Measurements from ENCODE around the gene ODF2.
A peak's percentile ranks its signal among the peaks of the same experiment; 100 is the strongest.
"Not testable (repeated sequence)": the region's sequence is repeated elsewhere in the genome, so short reads cannot be mapped to it uniquely, and the experiment has no call there.

Gene ODF2

GRCh38 chr9:128455849-128456612 is at the start of gene ODF2:
TSS of gene ODF2 (plus strand) at chr9:128456006. CDS start at chr9:128456092, 86 bp downstream.
- DNase-seq, result peak; percentile 40

GRCh38 chr9:128406848-128407391 is 48.9 kb upstream of the ODF2 start:
- DNase-seq, result no peak

- DNase-seq, result no peak
Observed at GRCh38 chr9:128408963-128409431, 46.8 kb upstream of the ODF2 start.

DNA sequence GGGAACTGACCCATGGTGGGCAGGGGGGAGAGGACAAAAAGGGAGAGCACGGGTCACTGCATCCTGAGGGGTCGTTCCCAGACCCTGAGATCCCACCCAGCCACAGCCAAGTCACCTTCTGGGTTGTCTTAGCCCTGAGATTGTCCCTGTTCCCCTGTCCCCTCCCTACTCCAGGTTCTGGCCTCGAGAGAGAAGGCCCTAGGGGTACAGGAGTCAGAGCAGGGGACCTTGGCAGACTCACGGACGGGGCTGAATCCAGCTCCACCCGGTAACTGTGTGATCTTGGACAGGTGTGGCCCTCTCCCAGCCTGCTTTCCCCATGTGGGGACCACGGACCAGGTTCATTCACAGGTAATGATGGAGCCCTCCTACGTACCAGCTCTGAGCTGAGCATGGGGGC is 46.4 kb upstream of the ODF2 start:
- DNase-seq, result no peak

DNA sequence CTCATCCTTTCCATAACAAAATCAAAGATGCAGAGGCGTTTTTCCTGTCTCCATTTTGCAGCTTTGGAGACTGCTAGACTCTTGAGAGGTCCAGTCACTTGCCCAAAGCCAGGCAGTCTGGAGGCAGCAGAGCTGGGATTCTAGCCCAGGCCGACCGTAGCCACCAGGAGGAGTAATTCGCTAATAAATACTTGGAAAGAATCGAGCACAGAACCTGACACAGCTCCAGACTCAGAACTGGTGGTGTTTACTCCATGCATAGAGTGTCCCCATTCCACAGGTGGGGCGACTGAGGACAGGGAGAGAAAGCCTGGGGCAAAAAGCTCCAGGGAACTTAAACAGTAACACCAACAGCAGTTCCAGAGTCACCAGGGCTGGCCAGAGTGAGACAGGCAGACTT is 45.8 kb upstream of the ODF2 start:
- DNase-seq, result no peak

DNA sequence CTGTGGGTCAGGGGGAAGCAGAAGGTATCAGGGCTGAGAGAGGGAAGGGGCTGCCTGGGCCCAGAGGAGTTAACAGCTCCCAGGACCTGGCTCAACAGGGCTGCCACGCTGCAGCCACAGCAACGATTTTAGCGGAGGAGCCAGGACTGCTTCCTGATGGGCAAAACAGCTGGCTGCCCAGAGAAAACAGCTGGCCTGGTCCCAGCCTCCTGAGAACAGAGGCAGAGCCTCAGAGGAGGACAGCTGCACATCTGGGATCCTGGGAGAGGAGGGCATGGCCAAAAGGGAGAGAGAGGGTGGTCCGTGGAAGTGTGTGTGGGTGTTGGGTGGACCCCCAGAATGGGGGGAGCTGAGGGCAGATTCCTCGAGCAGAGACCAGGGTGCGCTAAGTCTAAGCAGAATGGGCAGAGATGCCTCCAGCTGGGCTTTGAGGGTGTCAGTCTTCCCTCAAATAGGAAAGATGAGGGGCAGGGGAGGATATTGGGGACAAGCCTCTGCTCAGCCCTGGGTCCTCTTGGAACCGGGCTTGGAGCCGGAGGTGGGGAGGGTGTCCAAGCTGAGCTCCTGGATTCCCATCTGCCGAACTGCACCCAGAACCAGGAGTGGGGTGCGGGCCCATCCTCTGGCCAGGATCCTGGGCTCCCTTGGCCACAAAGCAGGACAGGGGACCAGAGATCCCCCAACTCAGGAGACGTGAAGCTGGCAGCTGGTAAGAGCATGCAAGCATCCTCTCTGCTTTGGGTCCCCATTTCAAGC is 44.3 kb upstream of the ODF2 start:
- no peak for DNase-seq

DNA sequence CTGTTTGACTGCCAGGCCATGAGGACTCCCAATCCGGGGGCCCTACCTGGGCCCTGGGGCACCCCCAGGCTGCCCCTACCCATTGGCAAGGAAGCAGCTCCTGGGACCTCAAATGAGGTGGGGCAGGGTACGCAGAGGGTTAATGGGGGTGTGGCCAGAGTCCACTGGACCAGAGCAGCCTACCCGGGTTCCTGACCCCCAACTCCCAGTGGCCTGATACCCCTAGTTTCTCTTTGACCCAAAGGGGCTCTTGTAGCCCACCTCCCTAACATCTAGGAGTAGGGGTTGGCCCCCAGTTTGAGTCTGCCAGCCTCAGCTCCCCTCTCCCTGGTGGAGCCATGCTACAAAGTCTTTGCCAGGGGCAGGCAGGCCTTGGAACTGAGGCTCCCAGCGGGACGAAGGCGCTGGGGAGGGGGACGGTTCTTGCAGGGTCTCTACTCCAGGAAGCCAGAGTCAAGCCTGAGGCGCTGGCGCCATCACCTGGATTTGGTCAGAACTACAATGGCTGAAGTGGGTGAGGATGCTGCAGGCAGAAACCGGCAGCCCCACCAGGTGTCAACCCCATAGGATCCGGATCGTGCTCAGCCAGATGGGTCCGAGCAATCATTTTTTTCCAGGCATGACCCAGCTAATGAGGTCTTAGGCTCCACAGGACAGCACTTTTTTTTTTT is 43.6 kb upstream of the ODF2 start:
- DNase-seq, result no peak

DNA sequence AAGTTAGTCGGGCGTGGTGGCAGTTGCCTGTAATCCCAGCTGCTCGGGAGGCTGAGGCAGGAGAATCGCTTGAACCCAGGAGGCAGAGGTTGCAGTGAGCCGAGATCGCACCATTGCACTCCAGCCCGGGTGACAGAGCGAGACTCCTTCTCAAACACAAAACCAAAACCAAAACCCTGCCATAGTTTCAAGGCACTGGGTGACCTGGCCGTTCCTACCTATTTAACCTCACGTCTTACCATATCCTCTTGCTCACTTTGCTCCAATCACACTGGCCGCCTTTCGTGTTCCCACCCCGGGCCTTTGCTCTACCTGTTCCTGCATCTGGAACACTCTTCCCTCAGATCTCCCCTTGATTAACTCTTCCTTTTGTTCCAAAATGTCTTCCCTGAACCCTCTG is 42.1 kb upstream of the ODF2 start:
- not testable (repeated sequence) for DNase-seq

GRCh38 chr9:128414461-128414860 is 41.3 kb upstream of the ODF2 start:
- DNase-seq, result no peak

DNA sequence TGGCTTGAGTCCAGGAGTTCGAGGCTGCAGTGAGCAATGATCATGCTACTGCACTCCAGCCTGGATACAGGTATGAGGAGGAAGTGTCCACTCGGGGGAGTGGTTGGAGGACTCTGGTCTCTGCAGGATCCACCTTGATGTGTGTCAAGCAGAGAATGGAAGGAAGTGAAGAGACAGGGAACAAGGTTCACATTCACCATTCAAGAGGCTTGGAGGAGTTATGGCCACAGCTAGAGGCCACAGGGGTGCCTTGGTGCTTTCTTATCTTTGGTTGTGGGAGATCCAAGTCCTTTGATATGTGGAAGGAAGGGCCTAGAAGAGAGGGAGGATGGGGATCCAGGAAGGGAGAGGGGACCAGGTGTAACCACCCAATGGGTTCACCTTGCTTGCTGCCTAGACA is 40.5 kb upstream of the ODF2 start:
- DNase-seq, result no peak

GRCh38 chr9:128416014-128416413 is 39.8 kb upstream of the ODF2 start:
- no peak for DNase-seq

DNA sequence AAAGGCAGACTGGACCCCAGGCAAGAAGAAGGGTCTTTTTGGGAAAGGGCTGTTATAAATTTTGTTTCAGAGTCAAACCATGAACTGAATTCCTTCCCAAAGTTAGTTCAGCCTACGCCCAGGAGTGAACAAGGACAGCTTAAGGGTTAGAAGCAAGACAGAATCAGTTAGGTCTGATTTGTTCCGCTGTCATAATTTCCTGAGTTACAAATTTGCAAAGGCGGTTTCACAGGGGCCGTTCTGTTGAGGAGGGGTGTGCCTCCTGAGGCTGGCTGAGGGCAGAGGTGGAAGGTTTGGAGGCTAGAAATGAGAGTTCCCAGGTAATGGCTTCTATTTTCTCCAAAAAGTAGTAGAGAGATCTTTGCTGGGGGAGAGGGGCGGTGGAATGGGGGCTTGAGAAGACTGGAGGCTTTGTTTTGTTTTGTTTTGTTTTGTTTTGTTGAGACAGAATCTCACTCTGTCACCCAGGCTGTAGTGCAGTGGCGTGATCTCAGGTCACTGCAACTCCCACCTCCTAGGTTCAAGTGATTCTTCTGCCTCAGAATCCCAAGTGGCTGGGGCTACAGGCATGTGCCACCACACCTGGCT is 39.3 kb upstream of the ODF2 start:
- DNase-seq, result no peak

DNA sequence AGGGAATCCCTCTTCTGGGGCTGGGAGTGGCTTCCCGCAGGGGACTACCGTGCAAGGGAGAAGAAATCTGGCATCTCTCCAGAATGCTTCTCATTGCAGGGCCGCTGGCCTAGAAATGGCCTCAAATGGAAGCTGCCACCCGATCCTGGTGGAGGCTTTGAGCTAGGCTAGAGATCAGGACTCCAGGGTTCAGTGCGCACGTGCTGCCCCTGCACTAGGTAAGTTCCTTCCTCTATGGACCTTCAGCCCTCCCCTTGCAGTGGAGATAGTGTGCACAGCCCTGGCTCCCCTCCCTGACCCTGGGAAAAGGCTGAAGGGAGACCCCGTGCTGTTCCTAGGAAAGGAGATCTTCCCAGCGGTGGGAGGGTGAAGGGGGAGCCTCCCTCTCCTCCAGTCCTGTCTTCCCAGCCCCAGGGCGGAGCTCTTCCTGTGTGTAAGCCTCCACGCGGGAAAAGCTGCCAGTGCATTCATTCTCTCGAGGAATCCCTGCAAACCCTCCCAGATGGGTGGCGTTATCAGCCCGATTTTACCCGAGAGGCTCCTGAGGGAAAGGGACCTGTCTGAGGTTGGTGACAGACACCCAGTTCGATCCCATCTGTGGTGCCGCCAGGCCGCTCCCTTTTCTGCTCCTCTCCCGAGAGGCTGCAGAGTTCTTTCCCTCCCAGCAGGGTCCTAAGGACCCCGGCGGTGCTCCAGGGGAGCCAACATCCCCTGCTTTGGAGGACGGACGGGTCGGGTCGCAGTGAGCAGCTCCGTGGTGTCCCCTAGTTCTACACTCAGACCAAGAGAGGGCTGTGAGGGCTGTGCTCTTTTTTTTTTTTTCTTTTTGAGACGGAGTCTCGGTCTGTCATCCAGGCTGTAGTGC is 36.5 kb upstream of the ODF2 start:
- DNase-seq, result no peak

DNA sequence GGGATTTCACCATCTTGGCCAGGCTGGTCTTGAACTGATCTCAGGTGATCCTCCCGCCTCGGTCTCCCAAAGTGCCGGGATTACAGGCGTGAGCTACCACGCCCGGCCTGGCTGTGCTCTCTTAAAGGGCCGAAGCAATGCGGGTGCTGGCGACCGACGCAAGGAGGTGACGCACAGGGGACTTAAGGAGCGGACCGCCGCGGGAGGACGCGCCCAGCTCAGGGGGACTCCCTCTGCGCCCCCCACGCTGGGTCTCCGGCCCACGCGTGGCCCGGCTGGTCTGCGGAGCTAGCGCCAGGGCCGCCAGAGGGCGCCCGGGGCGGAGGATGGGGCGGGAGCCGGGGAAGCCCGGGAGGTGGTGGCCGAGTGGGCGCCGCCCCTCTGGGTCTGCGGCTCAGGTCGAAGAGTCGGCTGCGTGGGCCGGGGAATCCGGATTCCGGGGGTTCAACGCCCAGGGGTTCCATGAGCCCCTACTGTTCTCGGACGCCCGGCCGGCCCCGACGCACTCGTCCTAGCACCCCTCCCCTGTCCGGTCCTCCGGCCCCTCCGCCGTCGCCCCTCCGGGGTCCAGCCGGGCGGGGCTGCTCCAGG is 35.7 kb upstream of the ODF2 start:
- DNase-seq, result no peak

DNA sequence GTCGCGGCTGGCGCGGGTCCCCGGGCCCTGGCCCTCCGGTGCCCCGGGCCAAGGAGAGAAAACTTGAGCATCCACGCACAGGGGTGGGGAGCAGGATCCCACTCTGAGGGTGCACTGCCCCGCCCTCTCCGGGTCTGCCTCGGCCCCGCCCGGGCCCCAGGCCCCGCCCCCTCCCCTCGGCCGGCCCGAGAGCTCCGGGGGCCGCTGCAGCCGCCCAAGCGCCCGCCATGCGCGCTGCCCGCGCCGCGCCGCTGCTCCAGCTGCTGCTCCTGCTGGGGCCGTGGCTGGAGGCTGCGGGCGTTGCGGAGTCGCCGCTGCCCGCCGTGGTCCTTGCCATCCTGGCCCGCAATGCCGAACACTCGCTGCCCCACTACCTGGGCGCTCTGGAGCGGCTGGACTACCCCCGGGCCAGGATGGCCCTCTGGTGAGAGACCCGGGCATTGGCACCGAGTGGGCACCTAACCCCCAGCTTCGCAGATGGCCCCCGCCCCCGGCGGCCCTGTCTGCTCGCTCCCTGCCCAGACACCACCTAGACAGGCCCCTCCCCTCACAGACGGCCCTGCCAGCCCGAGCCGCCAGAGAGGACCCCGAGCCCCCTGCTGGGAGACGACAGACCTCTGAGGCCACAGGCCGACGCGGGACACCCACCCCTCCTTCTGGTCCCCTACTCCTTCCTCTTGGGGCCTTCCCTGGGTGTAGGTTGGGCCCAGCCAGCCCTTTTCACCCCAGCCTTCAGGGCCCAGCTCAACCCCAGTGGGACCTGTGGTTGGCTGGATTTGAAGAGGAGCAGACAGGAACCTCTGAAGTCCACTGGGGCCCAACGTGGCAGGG is 34.9 kb upstream of the ODF2 start, which contains the start of gene CERCAM:
TSS of gene CERCAM (plus strand) at position 207 of the 831 bp plus-strand sequence. CDS start at position 228, 21 bp downstream.
- DNase-seq, result no peak

DNA sequence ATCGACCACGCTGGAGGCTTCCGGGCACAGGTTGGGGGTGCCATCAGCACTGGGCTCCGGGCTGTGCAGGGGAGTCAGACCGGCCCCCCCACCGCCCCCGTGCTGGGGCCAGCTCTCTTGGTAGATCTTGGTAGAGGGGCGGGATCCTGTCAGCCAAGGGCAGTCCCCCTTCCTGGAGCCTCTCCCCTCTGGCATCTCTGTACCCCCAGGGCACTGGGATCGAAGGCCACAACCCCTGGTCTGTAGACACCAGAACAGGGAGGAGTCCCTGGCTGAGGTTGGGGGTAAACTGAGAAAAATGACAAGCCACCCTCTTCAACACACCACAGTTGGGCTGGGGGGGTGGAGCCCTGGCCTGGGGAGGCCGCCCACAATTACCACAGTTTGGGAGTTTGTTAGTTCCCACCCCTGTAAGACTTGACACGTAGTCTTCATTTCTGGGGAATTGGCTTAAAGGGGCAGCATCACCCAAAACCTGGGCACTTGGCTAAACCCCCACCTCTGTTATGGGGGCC is 34.3 kb upstream of the ODF2 start:
- no peak for DNase-seq

- not testable (repeated sequence) for DNase-seq
Observed at GRCh38 chr9:128422022-128422782, 33.6 kb upstream of the ODF2 start.

GRCh38 chr9:128422783-128423150 is 33.0 kb upstream of the ODF2 start:
- DNase-seq, result no peak

- DNase-seq, result not testable (repeated sequence)
Observed at GRCh38 chr9:128423356-128423755, 32.5 kb upstream of the ODF2 start.
